ENCODE results near the gene RB1.

RB1 gene

DNA sequence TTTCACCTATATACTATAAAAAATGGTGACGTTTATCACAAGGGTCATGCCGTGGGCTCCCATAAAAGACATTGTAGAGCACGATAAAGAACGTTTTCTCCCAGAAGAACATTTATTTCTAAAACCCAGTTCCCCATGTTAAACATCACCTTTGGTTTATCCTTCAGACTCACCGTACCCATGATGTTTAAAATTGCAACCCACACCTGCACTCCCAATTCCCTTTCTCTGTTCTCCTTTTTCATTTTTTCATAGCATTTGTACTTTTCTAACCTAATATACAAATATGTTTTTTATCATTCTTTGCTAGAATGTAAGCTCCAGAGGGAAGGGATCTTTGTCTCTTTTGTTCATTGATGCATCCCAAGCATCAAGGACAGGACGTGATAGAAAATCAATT, 227.3 kb downstream of the RB1 start:
- TF ChIP-seq, protein P1, sequence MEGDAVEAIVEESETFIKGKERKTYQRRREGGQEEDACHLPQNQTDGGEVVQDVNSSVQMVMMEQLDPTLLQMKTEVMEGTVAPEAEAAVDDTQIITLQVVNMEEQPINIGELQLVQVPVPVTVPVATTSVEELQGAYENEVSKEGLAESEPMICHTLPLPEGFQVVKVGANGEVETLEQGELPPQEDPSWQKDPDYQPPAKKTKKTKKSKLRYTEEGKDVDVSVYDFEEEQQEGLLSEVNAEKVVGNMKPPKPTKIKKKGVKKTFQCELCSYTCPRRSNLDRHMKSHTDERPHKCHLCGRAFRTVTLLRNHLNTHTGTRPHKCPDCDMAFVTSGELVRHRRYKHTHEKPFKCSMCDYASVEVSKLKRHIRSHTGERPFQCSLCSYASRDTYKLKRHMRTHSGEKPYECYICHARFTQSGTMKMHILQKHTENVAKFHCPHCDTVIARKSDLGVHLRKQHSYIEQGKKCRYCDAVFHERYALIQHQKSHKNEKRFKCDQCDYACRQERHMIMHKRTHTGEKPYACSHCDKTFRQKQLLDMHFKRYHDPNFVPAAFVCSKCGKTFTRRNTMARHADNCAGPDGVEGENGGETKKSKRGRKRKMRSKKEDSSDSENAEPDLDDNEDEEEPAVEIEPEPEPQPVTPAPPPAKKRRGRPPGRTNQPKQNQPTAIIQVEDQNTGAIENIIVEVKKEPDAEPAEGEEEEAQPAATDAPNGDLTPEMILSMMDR (IDR thresholded peaks at IDR 0.05; ENCODE audit: extremely low read depth, missing control alignments): no peak
- DNase-seq (ENCODE audit: low spot score): no peak
